Measurements from ENCODE around the gene CRCP.

- TF ChIP-seq, protein P1, sequence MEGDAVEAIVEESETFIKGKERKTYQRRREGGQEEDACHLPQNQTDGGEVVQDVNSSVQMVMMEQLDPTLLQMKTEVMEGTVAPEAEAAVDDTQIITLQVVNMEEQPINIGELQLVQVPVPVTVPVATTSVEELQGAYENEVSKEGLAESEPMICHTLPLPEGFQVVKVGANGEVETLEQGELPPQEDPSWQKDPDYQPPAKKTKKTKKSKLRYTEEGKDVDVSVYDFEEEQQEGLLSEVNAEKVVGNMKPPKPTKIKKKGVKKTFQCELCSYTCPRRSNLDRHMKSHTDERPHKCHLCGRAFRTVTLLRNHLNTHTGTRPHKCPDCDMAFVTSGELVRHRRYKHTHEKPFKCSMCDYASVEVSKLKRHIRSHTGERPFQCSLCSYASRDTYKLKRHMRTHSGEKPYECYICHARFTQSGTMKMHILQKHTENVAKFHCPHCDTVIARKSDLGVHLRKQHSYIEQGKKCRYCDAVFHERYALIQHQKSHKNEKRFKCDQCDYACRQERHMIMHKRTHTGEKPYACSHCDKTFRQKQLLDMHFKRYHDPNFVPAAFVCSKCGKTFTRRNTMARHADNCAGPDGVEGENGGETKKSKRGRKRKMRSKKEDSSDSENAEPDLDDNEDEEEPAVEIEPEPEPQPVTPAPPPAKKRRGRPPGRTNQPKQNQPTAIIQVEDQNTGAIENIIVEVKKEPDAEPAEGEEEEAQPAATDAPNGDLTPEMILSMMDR (IDR thresholded peaks at IDR 0.05) = no peak
- TF ChIP-seq POLR2A (IDR thresholded peaks at IDR 0.05) = no peak
Measured at GRCh38 chr7:66178258-66178657, 63.6 kb downstream of the CRCP start.

All from testis (tissue), 2 donors.